ENCODE measurements around the gene KCNJ10.

KCNJ10 gene

DNA sequence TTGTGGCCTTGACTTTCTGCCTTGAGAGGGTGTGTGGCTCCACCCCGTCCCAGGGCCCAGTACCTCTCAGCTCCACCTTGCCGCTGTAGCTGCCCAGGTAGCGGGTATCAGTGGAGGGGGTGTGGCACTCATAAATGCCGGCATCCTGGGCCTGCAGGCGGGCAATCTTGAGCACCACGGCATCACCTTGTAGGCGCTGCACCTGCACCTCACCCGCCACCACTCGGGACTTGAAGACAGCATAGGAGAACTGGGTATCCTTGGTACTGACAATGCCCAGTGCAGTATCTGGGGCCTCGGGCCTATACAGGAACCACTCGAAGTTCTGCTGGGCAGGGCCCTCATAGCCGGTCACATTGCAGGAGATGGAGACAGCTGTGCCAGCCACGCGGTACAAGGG is 24.8 kb upstream of the KCNJ10 start:
- Mint-ChIP-seq H3K27ac (no peak overlapping the region), H3K36me3 (ENCODE audit: low read depth) (peaks cover 6% of the 10 kb centered on the region), H3K27me3 (ENCODE audit: low read depth) (no peaks in the 10 kb centered on the region), H3K4me1 (ENCODE audit: low read depth) (peaks cover 28% of the 10 kb centered on the region), H3K9me3 (no peaks in the 10 kb centered on the region), H3K4me3 (no peak overlapping the region)

DNA sequence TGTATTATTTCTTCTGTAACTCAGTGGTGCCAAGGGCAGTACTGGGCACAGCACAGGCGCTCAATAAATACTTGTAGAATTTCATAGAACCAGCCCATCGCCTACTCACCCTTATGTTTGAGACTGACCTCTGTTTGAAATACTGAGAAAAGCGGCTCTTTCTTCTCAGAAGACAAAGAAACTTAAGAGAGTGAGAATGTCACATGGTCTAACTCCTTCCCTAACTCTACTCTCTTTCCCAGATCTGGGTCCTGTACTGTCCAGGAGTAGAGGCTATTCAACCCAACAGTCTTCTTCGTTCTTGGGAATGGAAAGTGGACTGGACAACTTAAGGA is 24.3 kb upstream of the KCNJ10 start:
- Mint-ChIP-seq H3K4me1 (ENCODE audit: low read depth) (peaks cover 24% of the 10 kb centered on the region), H3K36me3 (ENCODE audit: low read depth) (peaks cover 7% of the 10 kb centered on the region), H3K9me3 (no peaks in the 10 kb centered on the region), H3K4me3 (no peak overlapping the region), H3K27me3 (ENCODE audit: low read depth) (no peaks in the 10 kb centered on the region), H3K27ac (no peak overlapping the region)

DNA sequence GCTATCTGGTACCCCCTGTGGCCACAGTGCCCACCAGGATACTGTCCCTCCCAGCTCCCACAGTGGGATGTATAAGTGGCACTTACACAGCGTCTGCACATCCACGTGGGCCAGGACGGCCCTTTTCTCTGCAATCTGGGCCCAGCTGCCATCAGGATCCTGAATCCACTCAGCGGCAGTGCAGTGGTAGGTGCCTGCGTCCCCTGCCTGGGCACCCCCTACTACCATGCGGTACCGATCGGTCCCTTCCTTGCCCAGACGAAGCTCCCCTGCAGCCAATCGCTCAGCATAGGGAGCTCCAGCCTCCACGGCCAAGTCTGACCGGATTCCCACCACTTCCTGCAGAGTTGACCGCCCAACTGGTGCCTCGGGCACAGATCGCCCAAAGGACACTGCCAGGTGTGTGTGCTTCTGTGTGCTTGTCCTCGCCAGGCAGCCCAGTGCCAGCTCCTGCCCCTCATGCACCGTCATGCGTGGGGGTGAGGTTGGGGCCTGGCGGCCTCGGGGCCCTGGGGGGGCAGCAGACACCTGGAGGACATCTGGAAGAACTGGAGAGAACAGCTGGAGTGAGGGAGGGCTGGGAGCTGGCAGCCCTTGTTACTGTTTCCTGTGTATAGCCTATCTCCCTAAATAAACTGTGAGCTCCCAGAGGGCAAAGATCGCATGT is 23.8 kb upstream of the KCNJ10 start:
- peaks cover 10% of the 10 kb centered on the region for H3K36me3 Mint-ChIP-seq (ENCODE audit: low read depth)
- H3K27me3 Mint-ChIP-seq (ENCODE audit: low read depth): no peaks in the 10 kb centered on the region
- H3K4me1 Mint-ChIP-seq (ENCODE audit: low read depth): peaks cover 21% of the 10 kb centered on the region
- H3K27ac Mint-ChIP-seq: no peak overlapping the region
- H3K4me3 Mint-ChIP-seq: no peak overlapping the region
- no peaks in the 10 kb centered on the region for H3K9me3 Mint-ChIP-seq

DNA sequence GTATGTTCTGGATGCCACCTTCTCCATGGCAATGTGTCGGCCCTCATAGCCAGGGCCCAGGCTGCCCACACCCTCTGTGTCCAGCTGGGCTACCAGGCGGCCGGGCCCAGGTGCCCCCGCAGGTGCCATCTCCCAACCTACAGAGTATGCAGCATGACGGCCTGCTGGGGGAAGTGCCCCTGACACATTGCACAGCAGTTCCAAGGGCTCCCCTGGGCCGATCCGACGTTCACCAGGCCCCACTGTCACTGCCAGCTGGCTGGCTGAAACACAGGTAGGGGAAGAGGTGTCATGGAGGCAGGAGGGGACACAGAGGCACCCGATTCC is 23.1 kb upstream of the KCNJ10 start:
- no peak overlapping the region for H3K4me3 Mint-ChIP-seq
- no peak overlapping the region for H3K27ac Mint-ChIP-seq
- no peaks in the 10 kb centered on the region for H3K27me3 Mint-ChIP-seq (ENCODE audit: low read depth)
- H3K4me1 Mint-ChIP-seq (ENCODE audit: low read depth): peaks cover 21% of the 10 kb centered on the region
- peaks cover 14% of the 10 kb centered on the region for H3K36me3 Mint-ChIP-seq (ENCODE audit: low read depth)
- no peaks in the 10 kb centered on the region for H3K9me3 Mint-ChIP-seq

DNA sequence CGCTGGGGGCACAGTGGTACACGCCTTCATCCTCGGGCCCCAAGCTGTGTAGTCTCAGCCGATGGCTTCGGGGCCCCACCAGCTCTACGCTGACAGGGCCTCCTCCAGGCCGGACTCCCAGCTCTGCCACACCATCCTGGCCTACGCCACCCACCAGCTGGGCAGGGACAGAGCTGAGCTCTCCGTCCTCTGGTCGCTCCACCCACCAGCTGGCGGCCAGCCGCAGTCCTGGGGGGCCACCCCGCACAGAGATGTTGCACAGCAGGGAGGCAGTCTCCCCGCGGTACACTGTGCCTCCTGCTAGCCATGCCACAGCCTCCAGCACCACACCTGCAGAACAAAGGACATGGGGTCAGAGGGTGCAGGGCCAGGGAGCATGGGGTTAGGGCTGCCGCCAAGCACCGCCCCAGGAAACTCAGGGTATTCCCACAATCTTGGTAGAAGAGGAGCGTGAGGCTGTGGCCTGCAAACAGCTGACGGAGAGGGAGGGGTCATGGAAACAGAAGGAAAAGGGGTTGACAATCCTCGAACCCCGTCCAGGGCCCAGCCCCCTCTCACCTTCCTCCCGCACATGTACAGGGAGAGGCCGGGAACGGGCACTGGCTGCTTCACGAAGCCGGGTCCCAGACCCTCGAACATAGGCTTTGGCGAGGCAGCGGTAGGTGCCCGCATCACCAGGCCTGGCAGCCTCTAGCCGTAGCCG is 22.6 kb upstream of the KCNJ10 start:
- no peak overlapping the region for H3K27ac Mint-ChIP-seq
- peaks cover 18% of the 10 kb centered on the region for H3K4me1 Mint-ChIP-seq (ENCODE audit: low read depth)
- no peaks in the 10 kb centered on the region for H3K27me3 Mint-ChIP-seq (ENCODE audit: low read depth)
- H3K9me3 Mint-ChIP-seq: no peaks in the 10 kb centered on the region
- H3K4me3 Mint-ChIP-seq: no peak overlapping the region
- peaks cover 14% of the 10 kb centered on the region for H3K36me3 Mint-ChIP-seq (ENCODE audit: low read depth)

DNA sequence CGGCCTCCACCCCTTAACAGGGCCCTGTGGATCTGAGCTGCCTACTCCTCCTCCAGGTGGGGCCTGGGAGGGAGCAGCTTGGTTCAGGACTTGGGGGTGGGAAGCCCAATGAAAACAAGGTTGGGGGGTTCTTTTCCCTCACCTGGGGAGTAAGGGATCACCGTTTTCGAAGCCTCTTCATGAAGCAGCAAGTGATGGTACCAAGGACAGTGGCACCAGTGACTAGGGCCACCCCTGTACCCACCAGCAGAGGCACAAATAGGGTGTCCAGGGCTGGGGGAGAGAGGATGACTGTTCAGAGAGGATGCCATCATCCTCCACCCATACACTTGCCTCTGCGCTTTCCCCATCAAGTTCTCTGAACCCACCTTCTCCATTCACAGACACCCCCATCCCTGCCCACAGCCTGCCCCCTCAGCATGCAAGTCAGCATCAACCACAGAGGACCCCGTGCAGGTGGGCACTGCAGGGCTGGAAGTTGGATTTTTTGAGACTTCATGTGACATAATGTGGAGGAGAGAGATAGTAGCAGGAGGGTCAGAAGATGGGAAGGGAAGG is 21.8 kb upstream of the KCNJ10 start:
- no peaks in the 10 kb centered on the region for H3K27me3 Mint-ChIP-seq (ENCODE audit: low read depth)
- no peaks in the 10 kb centered on the region for H3K9me3 Mint-ChIP-seq
- peaks cover 11% of the 10 kb centered on the region for H3K4me1 Mint-ChIP-seq (ENCODE audit: low read depth)
- no peak overlapping the region for H3K4me3 Mint-ChIP-seq
- H3K36me3 Mint-ChIP-seq (ENCODE audit: low read depth): peaks cover 14% of the 10 kb centered on the region
- no peak overlapping the region for H3K27ac Mint-ChIP-seq

DNA sequence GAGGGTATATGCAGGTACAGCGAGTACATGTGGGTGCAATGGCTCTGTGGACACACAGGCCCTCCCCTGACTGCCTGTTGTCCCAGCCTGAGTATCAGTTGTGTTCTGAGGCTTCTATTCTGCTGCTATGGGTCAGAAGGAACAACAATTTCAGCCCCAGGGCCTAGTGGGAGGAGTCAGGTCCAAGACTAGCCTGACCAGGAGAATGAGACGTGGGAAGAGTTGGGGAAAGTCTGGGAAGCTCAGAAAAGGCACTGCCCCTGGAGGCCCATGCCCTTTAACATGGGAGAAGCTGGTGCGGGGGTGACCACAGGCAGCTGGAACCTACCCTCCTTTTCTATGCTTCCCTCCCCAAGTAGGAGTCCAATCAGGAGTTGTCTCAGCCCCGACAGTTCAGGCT is 20.8 kb upstream of the KCNJ10 start:
- H3K27me3 Mint-ChIP-seq (ENCODE audit: low read depth): no peaks in the 10 kb centered on the region
- peaks cover 15% of the 10 kb centered on the region for H3K36me3 Mint-ChIP-seq (ENCODE audit: low read depth)
- H3K4me3 Mint-ChIP-seq: no peak overlapping the region
- peaks cover 3% of the 10 kb centered on the region for H3K4me1 Mint-ChIP-seq (ENCODE audit: low read depth)
- no peaks in the 10 kb centered on the region for H3K9me3 Mint-ChIP-seq
- H3K27ac Mint-ChIP-seq: no peak overlapping the region

DNA sequence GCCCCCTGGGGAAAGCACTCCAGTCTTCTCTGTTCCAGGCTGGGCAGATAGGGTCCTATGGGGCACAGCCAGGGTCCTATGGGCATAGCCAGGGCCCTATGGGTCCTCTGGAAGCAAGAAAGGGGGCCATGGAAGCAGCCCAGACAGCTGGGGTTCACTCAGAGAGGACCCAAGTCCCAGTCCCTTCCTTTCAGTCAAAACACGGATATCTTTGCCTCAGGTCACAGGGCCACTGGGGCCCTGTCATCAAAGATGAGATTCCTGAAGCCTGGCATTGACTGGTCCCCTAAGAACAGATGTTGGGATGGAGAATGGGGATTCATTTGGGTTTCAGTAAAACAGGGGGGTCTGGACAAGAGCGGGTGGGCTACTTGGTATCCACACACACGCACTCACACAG is 19.9 kb upstream of the KCNJ10 start:
- Mint-ChIP-seq H3K9me3 (no peaks in the 10 kb centered on the region), H3K4me1 (ENCODE audit: low read depth) (peaks cover 5% of the 10 kb centered on the region), H3K36me3 (ENCODE audit: low read depth) (peaks cover 16% of the 10 kb centered on the region), H3K27ac (no peak overlapping the region), H3K4me3 (no peak overlapping the region), H3K27me3 (ENCODE audit: low read depth) (no peaks in the 10 kb centered on the region)

DNA sequence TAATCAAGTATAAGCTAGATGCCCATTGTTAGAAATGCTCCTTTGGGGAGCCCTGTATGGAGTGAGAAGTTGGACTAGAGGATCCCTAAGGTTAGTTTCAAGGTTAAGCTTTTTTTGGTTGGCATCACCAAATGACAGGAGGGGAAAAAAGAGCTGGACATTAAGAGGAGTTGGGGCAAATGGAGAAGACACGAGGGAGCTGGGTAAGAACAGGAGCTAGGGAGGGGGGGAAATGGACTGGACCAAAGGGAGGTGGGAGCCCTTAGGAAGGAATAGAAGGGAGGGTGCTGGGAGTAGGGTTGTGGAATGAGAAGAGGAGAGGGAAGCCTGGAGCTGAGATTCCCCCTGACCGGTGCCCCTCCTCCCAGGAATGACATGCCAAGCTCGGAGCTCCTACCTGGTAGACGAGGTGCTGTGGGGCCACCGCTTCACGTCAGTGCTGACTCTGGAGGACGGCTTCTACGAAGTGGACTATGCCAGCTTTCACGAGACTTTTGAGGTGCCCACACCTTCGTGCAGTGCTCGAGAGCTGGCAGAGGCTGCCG is 17.2 kb upstream of the KCNJ10 start:
- peaks cover 16% of the 10 kb centered on the region for H3K36me3 Mint-ChIP-seq (ENCODE audit: low read depth)
- no peaks in the 10 kb centered on the region for H3K9me3 Mint-ChIP-seq
- H3K27me3 Mint-ChIP-seq (ENCODE audit: low read depth): peaks cover 17% of the 10 kb centered on the region

DNA sequence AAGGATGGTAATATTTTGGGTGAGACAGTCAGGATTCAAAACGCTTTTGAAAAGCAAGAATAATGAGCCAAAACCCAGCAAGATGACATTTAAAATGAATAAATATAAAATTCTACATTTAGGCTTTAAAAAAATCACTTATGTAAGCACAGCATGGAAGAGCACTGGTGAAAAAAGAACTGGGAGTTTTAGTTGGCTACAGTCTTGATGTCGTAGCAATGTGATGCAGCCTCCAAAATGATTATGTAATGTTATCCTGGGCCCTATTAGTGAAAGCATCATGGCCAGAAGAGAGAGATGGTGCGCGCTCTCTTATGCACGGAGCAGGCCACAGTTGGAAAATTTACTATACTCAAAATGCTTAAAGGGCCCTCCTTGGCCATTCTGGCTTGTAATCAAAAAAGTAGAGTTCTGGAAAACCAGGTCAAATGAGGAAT is 16.5 kb upstream of the KCNJ10 start:
- Mint-ChIP-seq H3K4me1 (ENCODE audit: low read depth) (peaks cover 5% of the 10 kb centered on the region), H3K9me3 (no peaks in the 10 kb centered on the region), H3K36me3 (ENCODE audit: low read depth) (peaks cover 14% of the 10 kb centered on the region), H3K27ac (no peak overlapping the region), H3K4me3 (no peak overlapping the region), H3K27me3 (ENCODE audit: low read depth) (peaks cover 24% of the 10 kb centered on the region)

More for the DNA sequence above, 17.2 kb upstream of the KCNJ10 start:
- H3K4me3 Mint-ChIP-seq: no peak overlapping the region
- H3K27ac Mint-ChIP-seq: no peak overlapping the region
- peaks cover 5% of the 10 kb centered on the region for H3K4me1 Mint-ChIP-seq (ENCODE audit: low read depth)

DNA sequence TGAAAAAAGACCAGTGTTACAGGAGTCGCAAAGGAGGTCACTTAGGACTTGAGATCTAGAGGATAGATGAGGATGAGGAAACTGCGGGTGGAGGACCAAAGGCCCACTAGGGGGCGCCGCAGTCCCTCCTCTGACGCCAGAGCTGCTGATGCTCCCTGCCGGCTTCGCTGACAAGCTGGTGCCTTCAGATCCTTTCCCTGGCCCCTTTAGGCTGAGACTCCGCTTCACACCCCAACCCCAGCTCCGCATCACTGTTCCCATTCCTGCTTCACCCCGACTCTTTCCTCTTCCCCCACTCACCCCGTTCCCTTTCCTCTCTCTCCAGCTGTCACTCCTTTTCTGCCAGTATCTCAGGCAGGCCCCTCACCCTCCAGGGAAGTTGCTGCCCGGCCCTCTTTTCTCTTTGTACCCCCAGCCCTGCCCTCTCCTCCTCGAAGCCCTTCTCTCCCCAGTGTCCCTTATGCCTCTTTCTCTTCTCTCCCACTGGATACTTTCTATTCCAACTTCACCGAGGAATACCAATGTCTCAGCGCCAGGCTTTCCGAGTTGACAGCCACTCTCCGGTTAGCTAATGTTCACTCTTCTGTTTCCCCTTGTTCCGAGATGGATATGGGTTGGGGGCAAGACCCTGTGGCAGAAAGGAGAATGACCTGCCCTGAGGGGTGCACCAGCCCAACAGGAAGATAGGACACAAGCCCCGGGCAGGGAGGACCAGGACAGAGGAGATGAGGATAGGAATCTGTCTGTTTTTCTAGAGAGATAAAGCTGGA is 15.9 kb upstream of the KCNJ10 start:
- Mint-ChIP-seq H3K4me1 (ENCODE audit: low read depth) (peaks cover 7% of the 10 kb centered on the region), H3K27me3 (ENCODE audit: low read depth) (peaks cover 29% of the 10 kb centered on the region), H3K4me3 (no peak overlapping the region), H3K36me3 (ENCODE audit: low read depth) (peaks cover 13% of the 10 kb centered on the region), H3K9me3 (no peaks in the 10 kb centered on the region), H3K27ac (no peak overlapping the region)

DNA sequence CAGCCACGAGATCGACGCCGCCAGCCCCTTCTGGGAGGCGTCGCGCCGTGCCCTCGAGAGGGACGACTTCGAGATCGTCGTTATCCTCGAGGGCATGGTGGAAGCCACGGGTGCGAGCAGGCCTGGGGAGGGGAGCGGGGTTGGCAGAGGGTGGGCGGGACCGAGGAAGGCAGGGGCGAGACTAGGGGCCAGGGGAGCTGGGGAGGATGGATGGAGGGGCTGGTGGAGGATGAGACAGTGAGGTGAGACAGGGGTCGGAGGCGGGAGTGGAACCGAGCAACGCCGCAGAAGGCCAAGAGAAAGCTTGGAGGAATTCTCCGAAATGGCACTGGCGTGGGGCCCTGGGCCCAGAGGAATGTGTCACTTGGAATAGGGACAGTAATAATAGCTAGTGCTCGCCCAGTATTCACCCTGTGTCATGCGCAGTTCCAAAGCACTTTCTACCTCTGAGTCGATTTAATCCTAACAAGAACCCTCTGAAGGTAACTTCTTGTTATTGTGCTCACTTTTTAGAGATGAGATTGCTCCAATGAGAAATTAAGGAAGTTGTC is 14.9 kb upstream of the KCNJ10 start:
- peaks cover 39% of the 10 kb centered on the region for H3K27me3 Mint-ChIP-seq (ENCODE audit: low read depth)
- no peak overlapping the region for H3K4me3 Mint-ChIP-seq
- H3K36me3 Mint-ChIP-seq (ENCODE audit: low read depth): peaks cover 10% of the 10 kb centered on the region
- no peak overlapping the region for H3K27ac Mint-ChIP-seq
- peaks cover 7% of the 10 kb centered on the region for H3K4me1 Mint-ChIP-seq (ENCODE audit: low read depth)
- no peaks in the 10 kb centered on the region for H3K9me3 Mint-ChIP-seq

DNA sequence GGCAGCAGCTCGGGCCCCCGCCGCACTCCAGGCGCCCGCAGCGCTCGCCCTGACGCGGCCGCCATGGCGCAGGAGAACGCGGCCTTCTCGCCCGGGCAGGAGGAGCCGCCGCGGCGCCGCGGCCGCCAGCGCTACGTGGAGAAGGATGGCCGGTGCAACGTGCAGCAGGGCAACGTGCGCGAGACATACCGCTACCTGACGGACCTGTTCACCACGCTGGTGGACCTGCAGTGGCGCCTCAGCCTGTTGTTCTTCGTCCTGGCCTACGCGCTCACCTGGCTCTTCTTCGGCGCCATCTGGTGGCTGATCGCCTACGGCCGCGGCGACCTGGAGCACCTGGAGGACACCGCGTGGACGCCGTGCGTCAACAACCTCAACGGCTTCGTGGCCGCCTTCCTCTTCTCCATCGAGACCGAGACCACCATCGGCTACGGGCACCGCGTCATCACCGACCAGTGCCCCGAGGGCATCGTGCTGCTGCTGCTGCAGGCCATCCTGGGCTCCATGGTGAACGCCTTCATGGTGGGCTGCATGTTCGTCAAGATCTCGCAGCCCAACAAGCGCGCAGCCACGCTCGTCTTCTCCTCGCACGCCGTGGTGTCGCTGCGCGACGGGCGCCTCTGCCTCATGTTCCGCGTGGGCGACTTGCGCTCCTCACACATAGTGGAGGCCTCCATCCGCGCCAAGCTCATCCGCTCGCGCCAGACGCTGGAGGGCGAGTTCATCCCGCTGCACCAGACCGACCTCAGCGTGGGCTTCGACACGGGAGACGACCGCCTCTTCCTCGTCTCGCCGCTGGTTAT is 14.2 kb upstream of the KCNJ10 start:
- peaks cover 9% of the 10 kb centered on the region for H3K36me3 Mint-ChIP-seq (ENCODE audit: low read depth)
- H3K27me3 Mint-ChIP-seq (ENCODE audit: low read depth): peaks cover 44% of the 10 kb centered on the region
- H3K27ac Mint-ChIP-seq: no peak overlapping the region
- H3K4me1 Mint-ChIP-seq (ENCODE audit: low read depth): peaks cover 7% of the 10 kb centered on the region
- no peaks in the 10 kb centered on the region for H3K9me3 Mint-ChIP-seq
- peak overlapping the region; percentile 68 for H3K4me3 Mint-ChIP-seq

DNA sequence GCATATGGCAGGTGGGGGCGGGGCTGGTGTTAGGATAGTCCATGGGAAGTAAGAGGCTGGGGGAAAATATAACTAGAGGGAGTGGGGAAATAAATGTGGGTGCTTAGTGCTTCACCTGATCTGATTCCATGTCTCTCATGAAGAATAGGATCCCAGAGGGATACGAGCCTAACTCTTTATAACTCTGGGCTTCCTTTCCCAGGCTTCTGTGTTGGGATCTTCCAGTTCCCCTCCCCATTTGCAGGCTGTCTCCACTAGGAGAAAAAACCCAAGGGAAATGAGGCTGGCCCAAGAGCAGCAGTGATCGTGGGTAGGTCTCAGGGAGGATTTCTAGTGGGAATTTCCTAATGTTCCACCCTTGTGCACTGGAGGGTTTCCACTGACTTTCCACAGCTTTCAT is 13.0 kb upstream of the KCNJ10 start:
- Mint-ChIP-seq H3K9me3 (no peaks in the 10 kb centered on the region), H3K27me3 (ENCODE audit: low read depth) (peaks cover 52% of the 10 kb centered on the region), H3K4me1 (ENCODE audit: low read depth) (peaks cover 7% of the 10 kb centered on the region), H3K27ac (no peak overlapping the region), H3K36me3 (ENCODE audit: low read depth) (peaks cover 2% of the 10 kb centered on the region), H3K4me3 (no peak overlapping the region)

All from T-helper 1 cell treated with Interleukin-12 subunit alpha and Interleukin-12 subunit beta and Interleukin-4 antibody, amounts not matched to agents 30 μg/mL and 1 μg/mL, for 36 hours (primary cell).